ENCODE data around the gene KCNE2.

KCNE2 gene

DNA sequence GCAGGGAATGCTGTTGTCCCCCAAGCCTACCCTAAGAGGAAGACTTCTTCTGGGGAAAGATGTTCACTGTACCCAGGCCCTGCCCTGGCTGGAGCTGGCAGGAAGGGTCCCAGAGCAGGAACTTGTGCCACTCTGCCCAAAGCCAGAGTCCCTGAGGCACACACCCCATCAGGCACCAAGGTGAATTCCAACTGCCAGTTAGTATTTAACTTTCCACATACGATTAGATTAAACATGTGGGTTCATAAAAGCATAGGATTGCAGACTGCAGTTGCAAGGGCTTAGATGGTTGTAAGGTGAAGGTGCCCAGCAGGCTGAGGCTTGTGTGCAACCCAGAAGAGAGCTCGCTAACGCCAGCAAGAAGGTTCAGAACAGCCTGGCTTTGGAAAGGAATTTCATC is at the start of gene KCNE2:
TSS of gene KCNE2 (plus strand) at position 274 of the 400 bp plus-strand sequence. CDS start 6,473 bp downstream, outside the sequence.
- Histone ChIP-seq H3K9ac (ENCODE audit: low read depth in 1 of 2, low read length in 2 of 2) (no peak within 1 kb of the TSS), H3K27ac (ENCODE audit: low read depth, low read length) (no peak within 1 kb of the TSS), H3K9me3 (ENCODE audit: control insufficient read depth in 1 of 2, low read length in 2 of 2) (no peaks in the 10 kb centered on the region), H3K27me3 (ENCODE audit: control insufficient read depth in 1 of 2, insufficient read depth in 2 of 2, low read length in 2 of 2) (no peaks in the 10 kb centered on the region), H3K4me3 (ENCODE audit: low read depth in 1 of 2, low read length in 2 of 2) (no peak within 1 kb of the TSS), H3K36me3 (ENCODE audit: control insufficient read depth in 1 of 2, insufficient read depth in 2 of 2, low read length in 2 of 2) (no peaks in the 10 kb centered on the region), H3K4me1 (ENCODE audit: control insufficient read depth in 1 of 2, insufficient read depth in 2 of 2, low read length in 2 of 2) (peaks cover 4 to 6% of the 10 kb centered on the region in 2 donors)

- no peak overlapping the region for H3K9ac ChIP-seq (ENCODE audit: low read depth in 1 of 2, low read length in 2 of 2)
Observed at GRCh38 chr21:34319585-34319984, 44.2 kb upstream of the KCNE2 start.

GRCh38 chr21:34320011-34320410 is 43.8 kb upstream of the KCNE2 start:
- Histone ChIP-seq H3K4me1 (ENCODE audit: control insufficient read depth in 1 of 2, insufficient read depth in 2 of 2, low read length in 2 of 2) (no peaks in the 10 kb centered on the region), H3K27ac (ENCODE audit: low read depth, low read length) (no peak overlapping the region), H3K9me3 (ENCODE audit: control insufficient read depth in 1 of 2, low read length in 2 of 2) (peaks cover 0 to 2% of the 10 kb centered on the region in 2 donors), H3K9ac (ENCODE audit: low read depth in 1 of 2, low read length in 2 of 2) (no peak overlapping the region), H3K27me3 (ENCODE audit: control insufficient read depth in 1 of 2, insufficient read depth in 2 of 2, low read length in 2 of 2) (peaks cover 0 to 3% of the 10 kb centered on the region in 2 donors), H3K4me3 (ENCODE audit: low read depth in 1 of 2, low read length in 2 of 2) (no peak overlapping the region), H3K36me3 (ENCODE audit: control insufficient read depth in 1 of 2, insufficient read depth in 2 of 2, low read length in 2 of 2) (no peaks in the 10 kb centered on the region)

More at GRCh38 chr21:34319585-34319984, 44.2 kb upstream of the KCNE2 start:
- Histone ChIP-seq H3K27me3 (ENCODE audit: control insufficient read depth in 1 of 2, insufficient read depth in 2 of 2, low read length in 2 of 2) (peaks cover 0 to 3% of the 10 kb centered on the region in 2 donors), H3K27ac (ENCODE audit: low read depth, low read length) (no peak overlapping the region), H3K4me1 (ENCODE audit: control insufficient read depth in 1 of 2, insufficient read depth in 2 of 2, low read length in 2 of 2) (no peaks in the 10 kb centered on the region), H3K9me3 (ENCODE audit: control insufficient read depth in 1 of 2, low read length in 2 of 2) (peaks cover 0 to 2% of the 10 kb centered on the region in 2 donors), H3K4me3 (ENCODE audit: low read depth in 1 of 2, low read length in 2 of 2) (no peak overlapping the region), H3K36me3 (ENCODE audit: control insufficient read depth in 1 of 2, insufficient read depth in 2 of 2, low read length in 2 of 2) (no peaks in the 10 kb centered on the region)

DNA sequence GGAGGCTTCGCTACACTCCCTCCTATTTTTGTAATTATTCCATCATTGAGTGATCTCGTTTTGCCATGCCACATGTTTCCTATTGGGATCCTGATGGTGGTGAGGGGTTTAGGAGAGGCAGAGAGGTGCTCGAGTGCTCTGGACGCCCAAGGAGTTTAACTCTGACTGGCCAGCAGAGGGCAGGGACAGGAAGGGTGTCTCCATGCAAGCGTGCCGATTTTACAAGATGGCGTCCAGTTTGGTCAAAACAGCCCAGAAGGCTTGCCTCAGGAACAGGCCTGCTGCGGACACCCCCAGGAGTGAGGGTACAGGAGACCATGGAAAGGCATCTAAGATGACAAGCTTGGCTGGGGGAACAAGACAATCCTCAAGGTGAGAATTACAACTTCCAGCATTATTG is 33.8 kb upstream of the KCNE2 start:
- Histone ChIP-seq H3K9me3 (ENCODE audit: control insufficient read depth in 1 of 2, low read length in 2 of 2) (no peaks in the 10 kb centered on the region), H3K9ac (ENCODE audit: low read depth in 1 of 2, low read length in 2 of 2) (no peak overlapping the region), H3K27ac (ENCODE audit: low read depth, low read length) (no peak overlapping the region)

DNA sequence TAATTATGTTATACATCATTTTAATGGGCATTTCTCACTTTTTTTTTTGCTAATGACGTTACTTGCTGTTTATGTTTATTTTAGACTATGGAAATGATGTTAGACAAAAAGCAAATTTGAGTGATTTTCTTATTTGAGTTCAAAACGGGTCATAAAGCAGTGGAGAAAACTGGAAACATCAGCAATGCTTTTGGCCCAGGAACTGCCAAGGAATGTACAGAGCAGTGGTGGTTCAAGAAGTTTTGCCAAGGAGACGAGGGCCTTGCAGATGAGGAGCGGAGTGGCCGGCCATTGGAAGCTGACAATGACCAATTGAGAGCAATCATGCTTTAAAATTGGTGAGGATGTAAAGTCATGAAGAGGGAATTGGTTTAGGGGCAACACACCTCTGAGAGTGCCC is 32.1 kb upstream of the KCNE2 start:
- no peaks in the 10 kb centered on the region for H3K27me3 ChIP-seq (ENCODE audit: control insufficient read depth in 1 of 2, insufficient read depth in 2 of 2, low read length in 2 of 2)
- no peak overlapping the region for H3K4me3 ChIP-seq (ENCODE audit: low read depth in 1 of 2, low read length in 2 of 2)
- H3K9me3 ChIP-seq (ENCODE audit: control insufficient read depth in 1 of 2, low read length in 2 of 2): no peaks in the 10 kb centered on the region
- no peaks in the 10 kb centered on the region for H3K36me3 ChIP-seq (ENCODE audit: control insufficient read depth in 1 of 2, insufficient read depth in 2 of 2, low read length in 2 of 2)
- no peak overlapping the region for H3K27ac ChIP-seq (ENCODE audit: low read depth, low read length)
- H3K4me1 ChIP-seq (ENCODE audit: control insufficient read depth in 1 of 2, insufficient read depth in 2 of 2, low read length in 2 of 2): peaks cover 1 to 4% of the 10 kb centered on the region in 2 donors
- no peak overlapping the region for H3K9ac ChIP-seq (ENCODE audit: low read depth in 1 of 2, low read length in 2 of 2)

More for the DNA sequence above, 33.8 kb upstream of the KCNE2 start:
- Histone ChIP-seq H3K36me3 (ENCODE audit: control insufficient read depth in 1 of 2, insufficient read depth in 2 of 2, low read length in 2 of 2) (no peaks in the 10 kb centered on the region), H3K4me3 (ENCODE audit: low read depth in 1 of 2, low read length in 2 of 2) (no peak overlapping the region), H3K27me3 (ENCODE audit: control insufficient read depth in 1 of 2, insufficient read depth in 2 of 2, low read length in 2 of 2) (no peaks in the 10 kb centered on the region), H3K4me1 (ENCODE audit: control insufficient read depth in 1 of 2, insufficient read depth in 2 of 2, low read length in 2 of 2) (no peaks in the 10 kb centered on the region)

DNA sequence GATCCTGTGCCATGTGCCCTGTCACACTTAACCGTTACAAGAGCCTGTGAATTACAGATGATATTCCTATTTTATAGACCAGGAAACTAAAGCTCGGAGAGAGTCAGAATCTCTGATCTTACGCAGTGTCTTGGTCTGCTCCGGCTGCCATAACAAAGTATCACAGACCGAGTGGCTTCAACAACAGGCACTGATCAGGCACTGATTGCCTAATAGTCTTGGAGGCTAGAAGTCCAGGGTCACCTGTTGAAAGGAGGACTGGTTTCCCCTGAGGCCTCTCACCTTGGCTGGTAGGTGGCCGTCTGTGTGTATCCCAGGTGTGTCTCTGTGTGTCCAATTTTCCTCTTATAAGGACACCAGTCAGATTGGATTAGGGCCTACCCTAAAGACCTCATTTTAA is 31.5 kb upstream of the KCNE2 start:
- no peaks in the 10 kb centered on the region for H3K9me3 ChIP-seq (ENCODE audit: control insufficient read depth in 1 of 2, low read length in 2 of 2)
- no peaks in the 10 kb centered on the region for H3K36me3 ChIP-seq (ENCODE audit: control insufficient read depth in 1 of 2, insufficient read depth in 2 of 2, low read length in 2 of 2)
- H3K4me1 ChIP-seq (ENCODE audit: control insufficient read depth in 1 of 2, insufficient read depth in 2 of 2, low read length in 2 of 2): peaks cover 7 to 9% of the 10 kb centered on the region in 2 donors
- no peak overlapping the region for H3K4me3 ChIP-seq (ENCODE audit: low read depth in 1 of 2, low read length in 2 of 2)
- no peaks in the 10 kb centered on the region for H3K27me3 ChIP-seq (ENCODE audit: control insufficient read depth in 1 of 2, insufficient read depth in 2 of 2, low read length in 2 of 2)
- H3K27ac ChIP-seq (ENCODE audit: low read depth, low read length): no peak overlapping the region
- no peak overlapping the region for H3K9ac ChIP-seq (ENCODE audit: low read depth in 1 of 2, low read length in 2 of 2)

GRCh38 chr21:34333121-34333739 is 30.6 kb upstream of the KCNE2 start:
- Histone ChIP-seq H3K9ac (ENCODE audit: low read depth in 1 of 2, low read length in 2 of 2) (no peak overlapping the region), H3K4me3 (ENCODE audit: low read depth in 1 of 2, low read length in 2 of 2) (no peak overlapping the region), H3K27me3 (ENCODE audit: control insufficient read depth in 1 of 2, insufficient read depth in 2 of 2, low read length in 2 of 2) (no peaks in the 10 kb centered on the region), H3K9me3 (ENCODE audit: control insufficient read depth in 1 of 2, low read length in 2 of 2) (no peaks in the 10 kb centered on the region), H3K36me3 (ENCODE audit: control insufficient read depth in 1 of 2, insufficient read depth in 2 of 2, low read length in 2 of 2) (no peaks in the 10 kb centered on the region), H3K27ac (ENCODE audit: low read depth, low read length) (no peak overlapping the region), H3K4me1 (ENCODE audit: control insufficient read depth in 1 of 2, insufficient read depth in 2 of 2, low read length in 2 of 2) (peaks cover 7 to 9% of the 10 kb centered on the region in 2 donors)

GRCh38 chr21:34335316-34335715 is 28.5 kb upstream of the KCNE2 start:
- Histone ChIP-seq H3K4me3 (ENCODE audit: low read depth in 1 of 2, low read length in 2 of 2) (no peak overlapping the region), H3K9ac (ENCODE audit: low read depth in 1 of 2, low read length in 2 of 2) (no peak overlapping the region), H3K4me1 (ENCODE audit: control insufficient read depth in 1 of 2, insufficient read depth in 2 of 2, low read length in 2 of 2) (peaks cover 7 to 9% of the 10 kb centered on the region in 2 donors), H3K27me3 (ENCODE audit: control insufficient read depth in 1 of 2, insufficient read depth in 2 of 2, low read length in 2 of 2) (no peaks in the 10 kb centered on the region), H3K27ac (ENCODE audit: low read depth, low read length) (no peak overlapping the region), H3K36me3 (ENCODE audit: control insufficient read depth in 1 of 2, insufficient read depth in 2 of 2, low read length in 2 of 2) (no peaks in the 10 kb centered on the region), H3K9me3 (ENCODE audit: control insufficient read depth in 1 of 2, low read length in 2 of 2) (no peaks in the 10 kb centered on the region)

DNA sequence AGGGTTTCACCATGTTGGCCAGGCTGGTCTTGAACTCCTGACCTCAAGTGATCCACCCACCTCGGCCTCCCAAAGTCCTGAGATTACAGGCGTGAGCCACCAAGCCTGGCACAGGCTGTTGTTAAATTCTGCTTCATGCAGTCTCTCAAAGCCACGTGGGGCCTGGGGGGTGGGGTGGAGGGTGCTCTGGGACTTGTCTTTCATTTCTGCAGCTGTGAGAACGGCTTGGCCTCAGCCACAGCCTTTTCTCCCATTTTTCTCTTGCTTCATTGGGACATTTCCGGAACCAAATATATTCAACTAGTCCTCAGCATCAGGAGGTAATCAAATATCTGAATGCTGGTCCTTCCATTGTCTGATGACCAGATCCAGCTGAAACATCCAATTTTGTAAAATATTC is 27.6 kb upstream of the KCNE2 start:
- Histone ChIP-seq H3K9ac (ENCODE audit: low read depth in 1 of 2, low read length in 2 of 2) (no peak overlapping the region), H3K4me1 (ENCODE audit: control insufficient read depth in 1 of 2, insufficient read depth in 2 of 2, low read length in 2 of 2) (peaks cover 7 to 9% of the 10 kb centered on the region in 2 donors), H3K4me3 (ENCODE audit: low read depth in 1 of 2, low read length in 2 of 2) (no peak overlapping the region), H3K36me3 (ENCODE audit: control insufficient read depth in 1 of 2, insufficient read depth in 2 of 2, low read length in 2 of 2) (no peaks in the 10 kb centered on the region), H3K9me3 (ENCODE audit: control insufficient read depth in 1 of 2, low read length in 2 of 2) (no peaks in the 10 kb centered on the region), H3K27me3 (ENCODE audit: control insufficient read depth in 1 of 2, insufficient read depth in 2 of 2, low read length in 2 of 2) (no peaks in the 10 kb centered on the region), H3K27ac (ENCODE audit: low read depth, low read length) (no peak overlapping the region)

DNA sequence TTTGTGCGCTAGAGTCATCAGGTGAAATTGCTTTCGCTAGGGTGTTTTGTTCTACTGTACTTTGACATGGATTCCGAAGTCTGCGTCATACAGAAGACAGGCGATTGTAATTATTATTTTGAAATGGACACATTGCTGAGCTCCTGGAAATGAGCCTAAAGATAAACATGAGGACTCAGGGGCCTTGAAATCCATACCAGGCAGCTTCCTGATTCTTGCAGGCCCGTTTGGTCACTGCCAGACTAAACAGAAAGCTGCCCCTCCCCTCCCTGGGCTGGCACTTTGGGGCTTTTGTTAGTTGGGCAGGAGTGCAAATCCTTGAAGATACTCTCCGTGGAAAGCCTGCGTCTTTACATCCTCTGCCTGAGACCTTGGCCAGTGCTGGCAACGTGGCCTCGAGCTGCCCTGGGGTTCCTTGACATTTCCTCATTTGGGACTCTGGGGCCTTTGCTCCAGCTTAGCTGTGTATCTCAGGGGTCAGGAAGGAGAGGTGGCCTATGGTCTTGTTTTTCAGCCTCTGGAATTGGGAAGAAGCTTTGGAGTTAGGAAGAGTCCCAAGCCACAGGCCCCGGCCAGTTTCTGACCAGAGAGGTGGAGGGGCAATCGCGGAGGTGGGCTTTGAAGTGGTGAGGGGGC is 26.9 kb upstream of the KCNE2 start:
- no peaks in the 10 kb centered on the region for H3K27me3 ChIP-seq (ENCODE audit: control insufficient read depth in 1 of 2, insufficient read depth in 2 of 2, low read length in 2 of 2)
- no peak overlapping the region for H3K27ac ChIP-seq (ENCODE audit: low read depth, low read length)
- no peak overlapping the region for H3K9ac ChIP-seq (ENCODE audit: low read depth in 1 of 2, low read length in 2 of 2)
- no peak overlapping the region for H3K4me3 ChIP-seq (ENCODE audit: low read depth in 1 of 2, low read length in 2 of 2)
- no peaks in the 10 kb centered on the region for H3K9me3 ChIP-seq (ENCODE audit: control insufficient read depth in 1 of 2, low read length in 2 of 2)
- H3K4me1 ChIP-seq (ENCODE audit: control insufficient read depth in 1 of 2, insufficient read depth in 2 of 2, low read length in 2 of 2): peaks cover 7 to 9% of the 10 kb centered on the region in 2 donors
- no peaks in the 10 kb centered on the region for H3K36me3 ChIP-seq (ENCODE audit: control insufficient read depth in 1 of 2, insufficient read depth in 2 of 2, low read length in 2 of 2)
